ENCODE measurements around the gene RAB31.

GRCh38 chr18:9771261-9771976 is 63.3 kb downstream of the RAB31 start:
- TF ChIP-seq, protein P1, sequence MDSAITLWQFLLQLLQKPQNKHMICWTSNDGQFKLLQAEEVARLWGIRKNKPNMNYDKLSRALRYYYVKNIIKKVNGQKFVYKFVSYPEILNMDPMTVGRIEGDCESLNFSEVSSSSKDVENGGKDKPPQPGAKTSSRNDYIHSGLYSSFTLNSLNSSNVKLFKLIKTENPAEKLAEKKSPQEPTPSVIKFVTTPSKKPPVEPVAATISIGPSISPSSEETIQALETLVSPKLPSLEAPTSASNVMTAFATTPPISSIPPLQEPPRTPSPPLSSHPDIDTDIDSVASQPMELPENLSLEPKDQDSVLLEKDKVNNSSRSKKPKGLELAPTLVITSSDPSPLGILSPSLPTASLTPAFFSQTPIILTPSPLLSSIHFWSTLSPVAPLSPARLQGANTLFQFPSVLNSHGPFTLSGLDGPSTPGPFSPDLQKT (IDR thresholded peaks at IDR 0.05; ENCODE audit: borderline replicate concordance, low read depth, low read length), result no peak
- TF ChIP-seq ZNF362 (tag by site-specific recombination; IDR thresholded peaks at IDR 0.05), result no peak
- peak; percentile 79 for TF ChIP-seq CTCF (tag by site-specific recombination; IDR thresholded peaks at IDR 0.05)
- no peak for TF ChIP-seq ZBTB26 (tag by site-specific recombination; optimal IDR thresholded peaks at IDR 0.05)
- no peak for TF ChIP-seq YY1 (tag by site-specific recombination; IDR thresholded peaks at IDR 0.05)
- TF ChIP-seq PRDM1 (tag by site-specific recombination; IDR thresholded peaks at IDR 0.05), result 0 out of 2 replicates have a peak, but pooled peaks have one; percentile 32
- no peak; the same call in 1 of the 2 replicates for TF ChIP-seq ZBTB11 (tag by site-specific recombination; conservative IDR thresholded peaks at IDR 0.05; ENCODE audit: low read depth)
- TF ChIP-seq, protein P2, sequence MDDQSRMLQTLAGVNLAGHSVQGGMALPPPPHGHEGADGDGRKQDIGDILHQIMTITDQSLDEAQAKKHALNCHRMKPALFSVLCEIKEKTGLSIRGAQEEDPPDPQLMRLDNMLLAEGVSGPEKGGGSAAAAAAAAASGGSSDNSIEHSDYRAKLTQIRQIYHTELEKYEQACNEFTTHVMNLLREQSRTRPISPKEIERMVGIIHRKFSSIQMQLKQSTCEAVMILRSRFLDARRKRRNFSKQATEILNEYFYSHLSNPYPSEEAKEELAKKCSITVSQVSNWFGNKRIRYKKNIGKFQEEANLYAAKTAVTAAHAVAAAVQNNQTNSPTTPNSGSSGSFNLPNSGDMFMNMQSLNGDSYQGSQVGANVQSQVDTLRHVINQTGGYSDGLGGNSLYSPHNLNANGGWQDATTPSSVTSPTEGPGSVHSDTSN (CRISPR knock-in tag; IDR thresholded peaks at IDR 0.05), result no peak
